Astrocyte (in vitro differentiated cells and primary cell): ENCODE results near the gene GUCY2D. TPM values are rescaled to one million over a fixed set of nuclear protein-coding genes. Genes with fewer than 3 reads are reported as not detected.

Source experiments
- DNase-seq: peaks from one replicate; pipeline ENCODE4 v3.0.0-alpha.2; 2010; ENCODE audit warnings: low read depth
- FAIRE-seq: peaks from 2 replicates; lab custom pipeline; 2011; peaks lifted over from hg19 to GRCh38; lab: Jason Lieb, UNC
- H2AFZ ChIP-seq: 2 replicates; pipeline ENCODE4 v1.6.0; 2012; ENCODE audit warnings: low read depth, low read length, inconsistent platforms
- H3K27ac ChIP-seq: 2 replicates; pipeline ENCODE4 v1.5.1; 2011; ENCODE audit warnings: low read depth, low read length, inconsistent platforms
- H3K27me3 ChIP-seq: 2 replicates; pipeline ENCODE4 v1.6.0; 2011; ENCODE audit warnings: low read length, inconsistent platforms; ENCODE audit not compliant: insufficient read depth
- H3K36me3 ChIP-seq: 2 replicates; pipeline ENCODE4 v1.5.1; 2011; ENCODE audit warnings: low read length, inconsistent platforms; ENCODE audit not compliant: insufficient read depth
- H3K4me1 ChIP-seq: 2 replicates; pipeline ENCODE4 v1.5.1; 2011; ENCODE audit warnings: low read length, inconsistent platforms; ENCODE audit not compliant: insufficient read depth
- H3K4me2 ChIP-seq: 2 replicates; pipeline ENCODE4 v1.6.0; 2012; ENCODE audit warnings: low read length, inconsistent platforms
- H3K4me3 ChIP-seq: 2 replicates; pipeline ENCODE4 v1.5.1; 2011; ENCODE audit warnings: low read depth, mild to moderate bottlenecking, low read length, inconsistent platforms; ENCODE audit not compliant: insufficient read depth
- H3K79me2 ChIP-seq: 2 replicates; pipeline ENCODE4 v1.6.0; 2012; ENCODE audit warnings: mild to moderate bottlenecking, low read length, inconsistent platforms; ENCODE audit not compliant: insufficient read depth
- H3K9ac ChIP-seq: 2 replicates; pipeline ENCODE4 v1.6.0; 2012; ENCODE audit warnings: mild to moderate bottlenecking, low read length, inconsistent platforms
- H3K9me3 ChIP-seq: 2 replicates; pipeline ENCODE4 v1.5.1; 2012; ENCODE audit warnings: low read depth, mild to moderate bottlenecking, low read length, inconsistent platforms; ENCODE audit not compliant: insufficient read depth
- H4K20me1 ChIP-seq: 2 replicates; pipeline ENCODE4 v1.6.0; 2012; ENCODE audit warnings: low read length, inconsistent platforms; ENCODE audit not compliant: insufficient read depth
- H3K27ac Mint-ChIP-seq: one replicate; pipeline ENCODE4 v1.8.0; 2021; ENCODE audit warnings: mild to moderate bottlenecking, mixed read lengths; ENCODE audit not compliant: unreplicated experiment
- H3K27me3 Mint-ChIP-seq: one replicate; pipeline ENCODE4 v1.8.0; 2021; ENCODE audit warnings: low read depth, mixed read lengths; ENCODE audit not compliant: unreplicated experiment
- H3K36me3 Mint-ChIP-seq: one replicate; pipeline ENCODE4 v1.8.0; 2021; ENCODE audit warnings: low read depth, mixed read lengths; ENCODE audit not compliant: unreplicated experiment
- H3K4me1 Mint-ChIP-seq: one replicate; pipeline ENCODE4 v1.8.0; 2021; ENCODE audit warnings: low read depth, mixed read lengths; ENCODE audit not compliant: unreplicated experiment
- H3K4me3 Mint-ChIP-seq: one replicate; pipeline ENCODE4 v1.8.0; 2021; ENCODE audit warnings: mild to moderate bottlenecking, moderate library complexity, mixed read lengths; ENCODE audit not compliant: unreplicated experiment
- H3K9me3 Mint-ChIP-seq: one replicate; pipeline ENCODE4 v1.8.0; 2021; ENCODE audit warnings: mild to moderate bottlenecking, mixed read lengths; ENCODE audit not compliant: unreplicated experiment
- CTCF ChIP-seq: IDR thresholded peaks from 2 replicates; pipeline ENCODE4 v1.5.1; 2011; ENCODE audit warnings: low read depth, mild to moderate bottlenecking, inconsistent platforms, low read length, moderate library complexity; ENCODE audit not compliant: insufficient read depth
- EZH2 ChIP-seq: IDR thresholded peaks from 2 replicates; pipeline ENCODE4 v1.6.1; 2012; ENCODE audit warnings: mild to moderate bottlenecking, low read length, inconsistent platforms; ENCODE audit not compliant: insufficient read depth
- total RNA-seq: library from RNA; stranded (reverse); gene quantifications from 2 replicates; pipeline ENCODE4 v1.2.1, GENCODE V29; 2021

Gene GUCY2D
- total RNA-seq, 1 donor from 2014 or later: not detected

DNA sequence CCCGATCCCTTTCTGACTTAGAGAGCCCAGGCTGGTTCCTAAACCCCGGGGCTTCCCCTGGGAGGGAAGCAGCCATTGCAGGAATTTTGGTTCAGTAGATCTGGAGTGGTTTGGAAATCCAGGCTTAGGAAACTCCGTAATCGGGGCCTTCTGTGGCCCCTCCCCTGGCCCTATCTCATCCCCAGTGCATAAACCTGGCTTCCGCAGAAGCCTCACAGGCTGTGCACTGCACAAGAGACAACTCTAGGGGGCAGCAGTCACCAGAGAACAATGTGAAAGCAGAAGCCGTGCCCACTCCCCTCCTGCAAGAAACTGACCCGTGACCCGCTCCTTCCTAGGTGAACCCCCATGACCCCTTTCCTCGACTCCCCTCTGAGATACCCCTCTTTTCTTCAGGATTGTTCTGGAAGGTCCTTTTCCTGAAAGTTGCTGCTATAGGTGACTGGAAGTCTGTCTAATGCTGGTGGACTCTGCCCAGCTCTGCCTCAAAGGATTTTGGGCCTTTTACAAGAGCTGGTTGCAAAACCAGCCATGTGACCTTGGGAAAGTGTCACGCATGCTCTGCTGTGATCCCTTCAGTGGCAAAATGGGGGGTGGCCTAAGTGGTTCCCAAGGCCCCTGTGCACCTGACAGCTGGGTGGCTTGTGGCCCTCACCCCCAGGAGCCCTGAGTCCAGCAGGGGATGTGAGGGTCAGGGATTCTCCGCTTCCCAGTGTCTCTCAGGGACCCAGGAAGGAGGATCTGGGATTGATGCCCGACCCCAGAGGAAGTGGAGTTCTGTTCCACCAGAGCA is 14.4 kb downstream of the GUCY2D start:
- no peaks in the 10 kb centered on the region for H3K9me3 ChIP-seq
- H3K27me3 Mint-ChIP-seq: peaks cover 46% of the 10 kb centered on the region
- H2AFZ ChIP-seq: peak overlapping the region; percentile 63
- H3K79me2 ChIP-seq: no peaks in the 10 kb centered on the region
- peaks cover 18% of the 10 kb centered on the region for H3K4me1 Mint-ChIP-seq
- H3K36me3 Mint-ChIP-seq: no peaks in the 10 kb centered on the region
- DNase-seq: no peak
- TF ChIP-seq CTCF (peak; percentile 47), EZH2 (no peak)
- peaks cover 13% of the 10 kb centered on the region for H3K27me3 ChIP-seq
- no peak for FAIRE-seq
- H3K27ac Mint-ChIP-seq: no peak overlapping the region
- no peaks in the 10 kb centered on the region for H3K9me3 Mint-ChIP-seq
- H3K4me3 Mint-ChIP-seq: peak overlapping the region; percentile 76
- no peak overlapping the region for H3K27ac ChIP-seq
- H3K4me3 ChIP-seq: no peak overlapping the region
- no peak overlapping the region for H3K9ac ChIP-seq
- peak overlapping the region; percentile 81 for H3K4me2 ChIP-seq
- H4K20me1 ChIP-seq: no peaks in the 10 kb centered on the region
- no peaks in the 10 kb centered on the region for H3K36me3 ChIP-seq
- peaks cover 7% of the 10 kb centered on the region for H3K4me1 ChIP-seq

GRCh38 chr17:8018436-8018835 is 16.0 kb downstream of the GUCY2D start:
- Histone ChIP-seq H3K4me3 (no peak overlapping the region), H2AFZ (no peak overlapping the region), H4K20me1 (no peaks in the 10 kb centered on the region), H3K27me3 (peaks cover 13% of the 10 kb centered on the region), H3K9me3 (no peaks in the 10 kb centered on the region), H3K4me1 (peaks cover 7% of the 10 kb centered on the region), H3K27ac (no peak overlapping the region), H3K79me2 (no peaks in the 10 kb centered on the region), H3K36me3 (no peaks in the 10 kb centered on the region), H3K9ac (no peak overlapping the region), H3K4me2 (no peak overlapping the region)
- no peak overlapping the region for H3K27ac Mint-ChIP-seq
- FAIRE-seq: no peak
- TF ChIP-seq EZH2 (no peak), CTCF (no peak)
- H3K4me1 Mint-ChIP-seq: peaks cover 27% of the 10 kb centered on the region
- no peak for DNase-seq
- no peak overlapping the region for H3K4me3 Mint-ChIP-seq
- H3K27me3 Mint-ChIP-seq: peaks cover 32% of the 10 kb centered on the region
- no peaks in the 10 kb centered on the region for H3K36me3 Mint-ChIP-seq
- no peaks in the 10 kb centered on the region for H3K9me3 Mint-ChIP-seq

DNA sequence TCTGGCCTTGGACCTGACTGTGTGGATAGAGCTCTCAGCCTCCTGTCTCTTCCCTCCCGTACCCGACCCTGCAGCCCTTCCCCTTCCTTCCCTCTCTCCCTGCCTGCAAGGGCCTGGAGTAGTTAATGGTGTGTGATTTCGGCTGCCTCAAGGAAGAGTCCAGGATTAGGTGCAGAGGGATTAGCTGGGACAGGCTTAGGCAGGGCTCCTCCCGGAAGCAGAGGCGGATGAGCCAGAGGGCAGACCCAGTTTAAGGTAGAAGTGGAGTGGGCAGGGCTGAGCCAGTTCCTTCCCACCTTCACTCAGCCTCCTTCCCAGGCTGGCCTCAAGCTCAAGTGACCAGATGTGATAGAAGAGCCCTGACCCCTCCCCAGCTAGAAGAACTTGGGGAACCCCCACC is 16.8 kb downstream of the GUCY2D start:
- no peaks in the 10 kb centered on the region for H3K79me2 ChIP-seq
- no peak for TF ChIP-seq CTCF
- TF ChIP-seq EZH2: no peak
- Mint-ChIP-seq H3K27ac (no peak overlapping the region), H3K9me3 (no peaks in the 10 kb centered on the region), H3K27me3 (peaks cover 24% of the 10 kb centered on the region), H3K4me1 (peaks cover 27% of the 10 kb centered on the region), H3K36me3 (no peaks in the 10 kb centered on the region), H3K4me3 (no peak overlapping the region)
- H3K27ac ChIP-seq: no peak overlapping the region
- peaks cover 7% of the 10 kb centered on the region for H3K4me1 ChIP-seq
- H3K36me3 ChIP-seq: no peaks in the 10 kb centered on the region
- FAIRE-seq (no peak), DNase-seq (no peak)
- H3K4me3 ChIP-seq: no peak overlapping the region
- H4K20me1 ChIP-seq: no peaks in the 10 kb centered on the region
- H3K27me3 ChIP-seq: peaks cover 13% of the 10 kb centered on the region
- H3K4me2 ChIP-seq: no peak overlapping the region
- no peak overlapping the region for H2AFZ ChIP-seq
- no peak overlapping the region for H3K9ac ChIP-seq
- no peaks in the 10 kb centered on the region for H3K9me3 ChIP-seq
